Spleen (tissue), 11 donors: ENCODE measurements around the gene C16orf92. TPM values are rescaled to one million over a fixed set of nuclear protein-coding genes. Genes with fewer than 3 reads are reported as not detected.
A peak's percentile ranks its signal among the peaks of the same experiment; 100 is the strongest.

ENCODE experiments used
- DNase-seq: peaks from one replicate; pipeline ENCODE4 v3.0.0-alpha.2; 2020
- H3K27ac ChIP-seq, 8 donors: fragments of 200-600 bp; sonication (generic) in 7 of 8; 1 replicate in 4 of 8; 2 replicates in 4 of 8; pipeline versions ENCODE4 v1.5.0 to v1.8.0; 2016 to 2021; ENCODE audit warnings: inconsistent platforms in 4 of 8, mild to moderate bottlenecking in 4 of 8, moderate library complexity in 1 of 8
- H3K27me3 ChIP-seq, 7 donors: fragments of 200-600 bp; sonication (generic) in 6 of 7; replicated peaks in 1 of 7; 1 replicate in 4 of 7; 2 replicates in 3 of 7; pipeline versions ENCODE4 v1.5.0 to v1.8.0; 2016 to 2021; ENCODE audit warnings: inconsistent platforms in 3 of 7, mild to moderate bottlenecking in 1 of 7
- H3K36me3 ChIP-seq, 6 donors: fragments of 200-600 bp; sonication (generic) in 5 of 6; 1 replicate in 4 of 6; 2 replicates in 2 of 6; pipeline versions ENCODE4 v1.5.0 to v1.8.0; 2016 to 2021; ENCODE audit warnings: inconsistent platforms in 2 of 6
- H3K4me1 ChIP-seq, 6 donors: fragments of 200-600 bp; sonication (generic) in 5 of 6; 1 replicate in 3 of 6; 2 replicates in 3 of 6; pipeline versions ENCODE4 v1.5.0 to v1.8.0; 2016 to 2021; ENCODE audit warnings: inconsistent platforms in 3 of 6
- H3K4me3 ChIP-seq, 8 donors: fragments of 200-600 bp; sonication (generic) in 7 of 8; 1 replicate in 4 of 8; 2 replicates in 4 of 8; pipeline versions ENCODE4 v1.5.0 to v1.8.0; 2016 to 2021; ENCODE audit warnings: inconsistent platforms in 4 of 8, mild to moderate bottlenecking in 4 of 8, moderate library complexity in 2 of 8
- H3K9me3 ChIP-seq, 8 donors: fragments of 200-600 bp; sonication (generic) in 7 of 8; 1 replicate in 4 of 8; 2 replicates in 4 of 8; pipeline versions ENCODE4 v1.5.0 to v1.8.0; 2016 to 2021; ENCODE audit warnings: inconsistent platforms in 4 of 8
- POLR2A ChIP-seq, 3 donors: fragments of 450-650 bp; IDR thresholded peaks; one replicate each; pipeline ENCODE4 v1.5.1; 2017; ENCODE audit warnings: antibody characterized with exemption in 3 of 3, mild to moderate bottlenecking in 1 of 3
- POLR2AphosphoS5 ChIP-seq, 3 donors: sonication (generic); formaldehyde crosslinking; IDR thresholded peaks; one replicate each; pipeline ENCODE4 v1.5.1; 2017; ENCODE audit warnings: antibody characterized with exemption in 3 of 3
- WGBS, 5 donors: extraction: QIAGEN DNeasy Blood & Tissue Kit in 3 of 5; methylation state at CpG; one replicate each; pipeline versions ENCODE4 v1.1.5 to v1.1.7; 2013 to 2018; 5-methylcytosine and 5-hydroxymethylcytosine counted together
- intact Hi-C: fragments of 100-400 bp; cut with DNase I; formaldehyde crosslinking; loops from one replicate; pipeline ENCODE4 v1.15.0; 2023; ENCODE audit warnings: low total_unique reads
- polyA plus RNA-seq, 3 donors: library from polyadenylated mRNA; stranded (reverse); fragments of 200-250 nt; gene quantifications; one replicate each; pipeline ENCODE4 v1.2.1, GENCODE V29; 2013
- total RNA-seq, 7 donors: library from RNA; depleted of rRNA in 3 of 7; stranded (reverse); fragments of >200 nt in 3 of 7; fragmentation: NEBNext Ultra II Directional in 4 of 7; extraction: Animal tissue kit (Norgen Biotek cat#: 25700) in 4 of 7; gene quantifications; one replicate each; pipeline versions ENCODE4 v1.1.0 to v1.2.1, GENCODE V29; 2016 to 2021
- TF ChIP-seq, protein P1 (sequence below), 11 experiments: fragments of 200-600 bp in 7 of 11; fragments of 450-650 bp in 4 of 11; sonication (generic) in 4 of 11; IDR thresholded peaks in 8 of 11; conservative IDR thresholded peaks in 3 of 11; 1 replicate in 7 of 11; 2 replicates in 4 of 11; pipeline versions ENCODE4 v1.4.0 to v1.8.0; 2016 to 2021; ENCODE audit warnings: antibody characterized with exemption in 11 of 11, inconsistent platforms in 4 of 11, mild to moderate bottlenecking in 1 of 11
- donor health status: healthy with polysubstance abuse.
- donor health status: DM: no; HTN: no; CAD: no; lungs with moderate emphysema.
- donor health status: DM: no; HTN: no; CAD: no.
- donor health status: Bipolar disorder and iron deficiency.
- donor health status: healthy.
- donor health status: DM: no; HTN: no; CAD: no.
- donor health status: DM: yes; HTN: yes; CAD: no.

C16orf92 gene
- total and polyA plus RNA-seq, 10 donors = not detected

DNA sequence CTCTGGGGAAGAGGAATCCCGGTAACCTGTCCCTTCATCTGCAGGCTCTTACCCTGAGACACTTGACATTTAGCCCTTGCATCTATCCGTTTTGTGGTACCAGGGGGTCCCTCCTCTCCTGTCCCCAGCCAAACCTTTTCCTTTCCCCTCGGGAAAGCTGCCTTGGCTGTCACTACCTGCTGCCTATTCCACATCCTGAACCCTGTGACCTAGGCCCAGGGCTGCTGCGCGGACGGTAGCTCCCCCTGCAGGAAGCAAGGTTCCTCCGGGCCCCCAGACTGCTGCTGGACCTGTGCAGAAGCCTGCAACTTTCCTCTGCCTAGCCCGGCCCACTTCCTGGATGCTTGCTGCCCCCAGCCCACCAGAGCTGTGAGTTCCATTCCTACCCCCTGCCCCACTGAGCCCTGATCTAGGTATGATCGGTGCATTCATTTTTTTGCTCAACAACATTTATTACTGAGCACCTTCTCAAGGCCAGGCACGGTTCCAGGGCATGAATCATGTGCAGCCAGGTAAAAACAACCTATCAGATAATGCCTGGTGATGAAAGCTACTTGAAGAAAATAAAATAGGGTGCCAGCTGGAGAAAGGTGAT, 32.1 kb downstream of the C16orf92 start:
- H3K27me3 ChIP-seq = no peaks in the 10 kb centered on the region
- H3K4me1 ChIP-seq = peaks cover 6 to 37% (median 20%) of the 10 kb centered on the region in 6 donors
- H3K36me3 ChIP-seq = no peaks in the 10 kb centered on the region
- no peak overlapping the region for H3K27ac ChIP-seq
- WGBS, 5 donors = 32 to 48% (median 38%) methylated on average over 7 to 10 of the region's 10 CpGs
- intact Hi-C loops = no loop called here
- H3K9me3 ChIP-seq = no peaks in the 10 kb centered on the region
- no peak overlapping the region for H3K4me3 ChIP-seq
- peak; percentile 81 for DNase-seq
- TF ChIP-seq POLR2AphosphoS5 (IDR thresholded peaks at IDR 0.05) (no peak), POLR2A (IDR thresholded peaks at IDR 0.05) (no peak)
- TF ChIP-seq, protein P1, sequence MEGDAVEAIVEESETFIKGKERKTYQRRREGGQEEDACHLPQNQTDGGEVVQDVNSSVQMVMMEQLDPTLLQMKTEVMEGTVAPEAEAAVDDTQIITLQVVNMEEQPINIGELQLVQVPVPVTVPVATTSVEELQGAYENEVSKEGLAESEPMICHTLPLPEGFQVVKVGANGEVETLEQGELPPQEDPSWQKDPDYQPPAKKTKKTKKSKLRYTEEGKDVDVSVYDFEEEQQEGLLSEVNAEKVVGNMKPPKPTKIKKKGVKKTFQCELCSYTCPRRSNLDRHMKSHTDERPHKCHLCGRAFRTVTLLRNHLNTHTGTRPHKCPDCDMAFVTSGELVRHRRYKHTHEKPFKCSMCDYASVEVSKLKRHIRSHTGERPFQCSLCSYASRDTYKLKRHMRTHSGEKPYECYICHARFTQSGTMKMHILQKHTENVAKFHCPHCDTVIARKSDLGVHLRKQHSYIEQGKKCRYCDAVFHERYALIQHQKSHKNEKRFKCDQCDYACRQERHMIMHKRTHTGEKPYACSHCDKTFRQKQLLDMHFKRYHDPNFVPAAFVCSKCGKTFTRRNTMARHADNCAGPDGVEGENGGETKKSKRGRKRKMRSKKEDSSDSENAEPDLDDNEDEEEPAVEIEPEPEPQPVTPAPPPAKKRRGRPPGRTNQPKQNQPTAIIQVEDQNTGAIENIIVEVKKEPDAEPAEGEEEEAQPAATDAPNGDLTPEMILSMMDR (IDR thresholded peaks at IDR 0.05 in 8 of 11, conservative IDR thresholded peaks at IDR 0.05 in 3 of 11) = peak in 9 of 11 experiments; percentile 14 to 61 (median 34)

DNA sequence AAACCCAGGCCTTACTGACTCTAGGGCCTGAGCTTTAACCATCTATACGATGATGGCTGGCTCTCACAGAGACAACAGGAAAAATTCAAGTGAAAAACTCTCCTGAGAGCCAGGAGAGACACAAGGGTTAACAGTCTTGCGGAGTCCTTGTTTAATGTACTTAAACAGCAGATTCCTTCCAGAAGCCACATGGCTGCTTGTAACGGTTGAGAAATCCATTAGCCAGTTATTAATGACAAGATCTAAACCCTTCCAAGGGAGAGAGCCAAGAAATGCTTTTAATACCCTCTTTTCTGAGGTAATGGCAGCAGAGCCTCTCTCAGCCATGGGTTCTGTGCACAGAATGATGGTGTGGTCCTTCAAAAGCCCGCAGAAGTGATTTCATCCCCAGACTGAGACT, 37.3 kb downstream of the C16orf92 start:
- TF ChIP-seq POLR2AphosphoS5 (IDR thresholded peaks at IDR 0.05) (no peak), POLR2A (IDR thresholded peaks at IDR 0.05) (no peak)
- TF ChIP-seq, protein P1 (IDR thresholded peaks at IDR 0.05 in 8 of 11, conservative IDR thresholded peaks at IDR 0.05 in 3 of 11) = no peak
- WGBS, 5 donors = 79 to 89% (median 87%) methylated on average over 4 of the region's 4 CpGs

DNA sequence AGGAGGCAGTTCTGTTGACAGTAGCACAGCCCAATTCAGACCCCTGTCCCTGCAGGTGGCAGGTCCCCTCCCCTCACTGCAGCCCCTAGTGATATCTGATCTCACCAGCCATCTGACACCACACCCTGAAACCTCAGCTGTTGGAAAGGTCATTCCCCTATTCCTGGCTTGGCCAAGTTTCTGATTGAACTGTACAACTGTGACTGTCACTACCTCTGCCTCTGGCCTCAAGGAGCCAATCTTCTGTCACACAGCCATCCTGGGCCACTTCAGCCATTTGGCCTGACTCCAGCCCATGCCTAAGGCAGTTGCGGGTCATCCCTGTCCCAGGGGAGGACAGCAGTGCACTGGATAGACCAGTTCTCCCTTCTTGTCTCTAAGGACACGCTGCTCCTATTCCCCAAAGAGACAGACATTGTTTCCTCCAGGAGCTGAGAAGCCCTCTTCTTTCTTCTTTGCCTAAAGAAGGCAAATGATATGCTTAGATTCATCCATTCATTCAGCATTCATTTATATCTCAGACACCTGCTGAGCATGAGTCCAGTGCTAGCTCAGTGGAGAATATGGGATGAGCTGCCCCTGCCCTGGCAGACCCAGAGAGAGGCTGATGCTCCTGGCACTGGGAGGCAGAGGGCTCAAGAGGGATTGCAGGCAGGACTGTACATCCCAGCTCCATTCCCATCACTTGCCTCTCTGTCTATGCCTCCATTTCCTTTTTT, 38.0 kb downstream of the C16orf92 start:
- intact Hi-C loops = no loop called here

More for the DNA sequence above, 37.3 kb downstream of the C16orf92 start:
- intact Hi-C loops = no loop called here
- H3K27ac ChIP-seq = no peak overlapping the region
- H3K9me3 ChIP-seq = no peaks in the 10 kb centered on the region
- peaks cover 8 to 26% (median 15%) of the 10 kb centered on the region in 6 donors for H3K4me1 ChIP-seq
- no peaks in the 10 kb centered on the region for H3K36me3 ChIP-seq
- no peak for DNase-seq
- H3K27me3 ChIP-seq = no peaks in the 10 kb centered on the region
- H3K4me3 ChIP-seq = no peak overlapping the region

More for the DNA sequence above, 38.0 kb downstream of the C16orf92 start:
- H3K27ac ChIP-seq = no peak overlapping the region
- H3K4me1 ChIP-seq = peaks cover 8 to 24% (median 15%) of the 10 kb centered on the region in 6 donors
- H3K9me3 ChIP-seq = no peaks in the 10 kb centered on the region
- H3K27me3 ChIP-seq = no peaks in the 10 kb centered on the region
- no peak for DNase-seq
- TF ChIP-seq POLR2A (IDR thresholded peaks at IDR 0.05) (no peak), POLR2AphosphoS5 (IDR thresholded peaks at IDR 0.05) (no peak)
- TF ChIP-seq, protein P1 (IDR thresholded peaks at IDR 0.05 in 8 of 11, conservative IDR thresholded peaks at IDR 0.05 in 3 of 11) = no peak
- H3K4me3 ChIP-seq = no peak overlapping the region
- no peaks in the 10 kb centered on the region for H3K36me3 ChIP-seq
- 67 to 95% (median 86%) methylated on average over 1 to 2 of the region's 2 CpGs for WGBS, 5 donors
